OCI-LY3 (cell line): Measurements from ENCODE around the gene IL4.
"Not testable (repeated sequence)": the region's sequence is repeated elsewhere in the genome, so short reads cannot be mapped to it uniquely, and the experiment has no call there.

Experiments
- H2AFZ ChIP-seq: fragments of 200-600, 300-600 bp; shearing (Covaris generic); 2 replicates; pipeline ENCODE4 v1.6.0; 2014; ENCODE audit warnings: antibody characterized with exemption, low read depth, low read length
- H3K27ac ChIP-seq: fragments of 200-600, 300-600 bp; sonication (generic); 2 replicates; pipeline ENCODE4 v1.5.1; 2014; ENCODE audit warnings: mild to moderate bottlenecking, low read length, moderate library complexity, mixed read lengths
- H3K27me3 ChIP-seq: fragments of 200-600, 300-600 bp; sonication (generic); 2 replicates; pipeline ENCODE4 v1.6.1; 2014; ENCODE audit warnings: low read depth, low read length, mixed read lengths
- H3K36me3 ChIP-seq: fragments of 200-600, 300-600 bp; sonication (generic); replicated peaks from 2 replicates; pipeline ENCODE3; 2014; ENCODE audit warnings: low read depth, low read length, mixed read lengths
- H3K4me1 ChIP-seq: fragments of 300-600, 200-600 bp; sonication (generic); 2 replicates; pipeline ENCODE4 v1.6.1; 2014; ENCODE audit warnings: low read length, mixed read lengths
- H3K4me2 ChIP-seq: fragments of 200-600, 300-600 bp; sonication (generic); 2 replicates; pipeline ENCODE4 v1.6.1; 2014; ENCODE audit warnings: low read length, mixed read lengths
- H3K4me3 ChIP-seq: fragments of 300-600, 200-600 bp; sonication (generic); 2 replicates; pipeline ENCODE4 v1.5.1; 2014; ENCODE audit warnings: antibody characterized with exemption, mild to moderate bottlenecking, low read length, moderate library complexity
- H3K79me2 ChIP-seq: fragments of 300-600, 200-600 bp; shearing (Covaris generic); 2 replicates; pipeline ENCODE4 v1.6.1; 2014; ENCODE audit warnings: mild to moderate bottlenecking, low read length, mixed read lengths
- H3K9ac ChIP-seq: fragments of 300-600, 200-600 bp; shearing (Covaris generic); 2 replicates; pipeline ENCODE4 v1.6.0; 2014; ENCODE audit warnings: mild to moderate bottlenecking, low read length, moderate library complexity
- H3K9me3 ChIP-seq: fragments of 200-600, 300-600 bp; shearing (Covaris generic); 2 replicates; pipeline ENCODE4 v1.6.1; 2014; ENCODE audit warnings: low read length, mixed read lengths; ENCODE audit not compliant: insufficient read depth
- H4K20me1 ChIP-seq: fragments of 200-600, 300-600 bp; sonication (generic); 2 replicates; pipeline ENCODE4 v1.6.1; 2016; ENCODE audit warnings: low read length, mixed read lengths; ENCODE audit not compliant: insufficient read depth
- CTCF ChIP-seq: fragments of 200-600, 300-600 bp; sonication (generic); IDR thresholded peaks from 2 replicates; pipeline ENCODE4 v1.5.1; 2014; ENCODE audit warnings: antibody characterized with exemption, low read length, low read depth
- EZH2phosphoT487 ChIP-seq: fragments of 200-600 bp; shearing (Covaris generic); IDR thresholded peaks from 2 replicates; pipeline ENCODE4 v1.6.1; 2018; ENCODE audit warnings: antibody characterized with exemption, mixed run types, low read depth

IL4 gene

GRCh38 chr5:132673939-132674630 is at the start of gene IL4:
TSS of gene IL4 (plus strand) at chr5:132673989. CDS start at chr5:132674051, 62 bp downstream.
- H3K27ac ChIP-seq: peak within 1 kb of the TSS; percentile 15
- no peak for TF ChIP-seq EZH2phosphoT487
- TF ChIP-seq CTCF: no peak
- 0 out of 2 replicates have a peak within 1 kb of the TSS, but pooled peaks have one; percentile 23 for H2AFZ ChIP-seq
- H3K4me2 ChIP-seq: peak within 1 kb of the TSS; percentile 89
- H3K36me3 ChIP-seq: no peaks in the 10 kb centered on the region
- H3K9me3 ChIP-seq: no peaks in the 10 kb centered on the region
- H3K4me3 ChIP-seq: peak within 1 kb of the TSS; percentile 80
- no peaks in the 10 kb centered on the region for H4K20me1 ChIP-seq
- peaks cover 13% of the 10 kb centered on the region for H3K27me3 ChIP-seq
- peak within 1 kb of the TSS; percentile 23 for H3K9ac ChIP-seq
- H3K79me2 ChIP-seq: no peaks in the 10 kb centered on the region
- H3K4me1 ChIP-seq: peaks cover 43% of the 10 kb centered on the region

GRCh38 chr5:132627470-132627869 is 46.3 kb upstream of the IL4 start:
- H3K79me2 ChIP-seq: no peaks in the 10 kb centered on the region
- no peak overlapping the region for H3K4me3 ChIP-seq
- no peak overlapping the region for H3K27ac ChIP-seq
- H3K9me3 ChIP-seq: no peaks in the 10 kb centered on the region
- peaks cover 18% of the 10 kb centered on the region for H3K4me1 ChIP-seq
- TF ChIP-seq EZH2phosphoT487 (no peak), CTCF (no peak)
- H3K27me3 ChIP-seq: no peaks in the 10 kb centered on the region
- H2AFZ ChIP-seq: no peak overlapping the region
- no peak overlapping the region for H3K4me2 ChIP-seq
- no peak overlapping the region for H3K9ac ChIP-seq
- H4K20me1 ChIP-seq: peaks cover 16% of the 10 kb centered on the region
- peaks cover 19% of the 10 kb centered on the region for H3K36me3 ChIP-seq

GRCh38 chr5:132628814-132629213 is 45.0 kb upstream of the IL4 start:
- Histone ChIP-seq H4K20me1 (peaks cover 8% of the 10 kb centered on the region), H3K4me3 (no peak overlapping the region), H3K27me3 (no peaks in the 10 kb centered on the region), H3K4me2 (no peak overlapping the region), H3K27ac (no peak overlapping the region), H2AFZ (no peak overlapping the region), H3K9ac (no peak overlapping the region), H3K9me3 (no peaks in the 10 kb centered on the region), H3K4me1 (peaks cover 6% of the 10 kb centered on the region), H3K36me3 (peaks cover 17% of the 10 kb centered on the region), H3K79me2 (no peaks in the 10 kb centered on the region)
- TF ChIP-seq EZH2phosphoT487: no peak
- no peak for TF ChIP-seq CTCF

- Histone ChIP-seq H3K79me2 (no peaks in the 10 kb centered on the region), H3K27me3 (no peaks in the 10 kb centered on the region), H2AFZ (no peak overlapping the region), H3K36me3 (peaks cover 20% of the 10 kb centered on the region), H3K9ac (no peak overlapping the region), H3K4me1 (no peaks in the 10 kb centered on the region; the same call in 1 of the 2 replicates), H3K4me3 (no peak overlapping the region), H3K4me2 (no peak overlapping the region), H3K9me3 (no peaks in the 10 kb centered on the region), H4K20me1 (peaks cover 8% of the 10 kb centered on the region), H3K27ac (no peak overlapping the region)
- TF ChIP-seq CTCF (no peak), EZH2phosphoT487 (no peak)
Measured at GRCh38 chr5:132629230-132629944, 44.4 kb upstream of the IL4 start.

DNA sequence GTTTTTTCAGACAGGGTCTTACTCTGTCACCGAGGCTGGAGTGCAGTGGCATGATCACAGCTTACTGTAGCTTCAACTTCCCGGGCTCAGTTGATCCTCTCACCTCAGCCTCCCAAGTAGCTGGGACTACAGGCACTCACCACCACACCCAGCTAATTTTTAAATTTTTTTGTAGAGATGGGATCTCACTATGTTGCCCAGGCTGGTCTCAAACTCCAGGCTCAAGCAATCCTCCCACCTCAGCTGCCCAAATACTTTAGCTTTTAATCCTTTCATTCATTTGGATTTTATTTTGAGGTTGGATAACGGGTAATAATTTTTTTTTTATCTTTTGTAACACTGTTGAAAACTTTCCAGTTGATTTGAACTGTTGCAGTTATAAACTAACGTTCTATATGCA is 40.2 kb upstream of the IL4 start:
- not testable (repeated sequence) for H3K9me3 ChIP-seq, H3K4me2 ChIP-seq, H3K4me3 ChIP-seq, H2AFZ ChIP-seq, H3K79me2 ChIP-seq, H3K9ac ChIP-seq, H3K27me3 ChIP-seq, H3K27ac ChIP-seq
- peaks cover 35% of the 10 kb centered on the region for H3K36me3 ChIP-seq
- H4K20me1 ChIP-seq: peaks cover 21% of the 10 kb centered on the region
- H3K4me1 ChIP-seq: peaks cover 19% of the 10 kb centered on the region
